Measurements from ENCODE around the gene DHCR7.

DNA sequence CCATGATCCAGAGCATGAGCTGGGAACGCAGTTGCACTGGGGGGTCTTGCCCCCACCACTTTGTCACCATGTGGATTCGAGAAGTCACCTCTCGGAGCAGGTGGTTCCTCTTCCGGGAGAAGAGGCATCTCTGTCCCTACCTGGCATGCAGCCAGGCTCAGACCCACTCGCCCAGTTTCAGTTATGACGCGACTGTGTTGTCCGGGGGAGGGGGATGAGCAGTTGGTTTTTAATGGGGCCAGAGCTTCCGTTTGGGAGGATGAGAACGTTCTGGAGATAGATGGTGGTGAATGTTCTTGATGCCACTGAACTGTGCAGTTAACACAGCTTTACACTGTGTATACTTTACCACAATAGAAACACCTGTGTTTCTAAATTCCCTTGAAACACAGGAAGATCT, 41.5 kb downstream of the DHCR7 start:
- no peak for TF ChIP-seq CTCF (IDR thresholded peaks at IDR 0.05; ENCODE audit: poor library complexity, severe bottlenecking)
- no peak for TF ChIP-seq EP300 (conservative IDR thresholded peaks at IDR 0.05; ENCODE audit: poor library complexity, severe bottlenecking)
- TF ChIP-seq EZH2 (IDR thresholded peaks at IDR 0.05; ENCODE audit: borderline replicate concordance, insufficient read depth, low read length, poor library complexity, severe bottlenecking): no peak
- no peak for TF ChIP-seq RAD21 (conservative IDR thresholded peaks at IDR 0.05)
